ENCODE measurements around the gene MRE11.

MRE11 gene

DNA sequence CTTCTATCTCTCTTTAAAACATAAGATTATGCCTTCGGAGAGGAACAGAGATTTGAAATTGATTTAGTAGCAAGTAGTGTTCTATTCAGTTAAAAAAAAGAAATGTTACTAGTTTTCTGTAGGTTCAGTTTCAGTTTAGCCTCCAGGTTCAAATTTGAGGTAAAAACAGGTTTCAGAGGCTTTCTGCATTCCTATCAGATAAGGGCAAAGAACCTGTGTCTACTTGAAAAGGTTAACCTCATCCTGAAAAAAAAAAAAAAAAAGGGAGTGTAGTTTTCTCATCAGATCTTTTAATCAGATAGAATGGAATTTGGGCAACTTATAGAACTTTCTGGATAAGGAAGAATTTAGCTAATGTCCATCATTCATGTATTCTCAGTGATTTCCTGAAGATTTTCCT, 30.7 kb upstream of the MRE11 start:
- H3K9me3 ChIP-seq: no peaks in the 10 kb centered on the region
- H3K4me3 ChIP-seq: no peak overlapping the region
- intact Hi-C loops (cut with DNase I; ENCODE audit: low total_unique reads): loop anchor here (5.0 kb wide), 1 partner anchor 38 kb away; no protein-coding TSS in a partner anchor
- DNase-seq: no peak
- no peak overlapping the region for H3K27ac ChIP-seq
- H3K36me3 ChIP-seq: no peaks in the 10 kb centered on the region
- TF ChIP-seq, protein P1, sequence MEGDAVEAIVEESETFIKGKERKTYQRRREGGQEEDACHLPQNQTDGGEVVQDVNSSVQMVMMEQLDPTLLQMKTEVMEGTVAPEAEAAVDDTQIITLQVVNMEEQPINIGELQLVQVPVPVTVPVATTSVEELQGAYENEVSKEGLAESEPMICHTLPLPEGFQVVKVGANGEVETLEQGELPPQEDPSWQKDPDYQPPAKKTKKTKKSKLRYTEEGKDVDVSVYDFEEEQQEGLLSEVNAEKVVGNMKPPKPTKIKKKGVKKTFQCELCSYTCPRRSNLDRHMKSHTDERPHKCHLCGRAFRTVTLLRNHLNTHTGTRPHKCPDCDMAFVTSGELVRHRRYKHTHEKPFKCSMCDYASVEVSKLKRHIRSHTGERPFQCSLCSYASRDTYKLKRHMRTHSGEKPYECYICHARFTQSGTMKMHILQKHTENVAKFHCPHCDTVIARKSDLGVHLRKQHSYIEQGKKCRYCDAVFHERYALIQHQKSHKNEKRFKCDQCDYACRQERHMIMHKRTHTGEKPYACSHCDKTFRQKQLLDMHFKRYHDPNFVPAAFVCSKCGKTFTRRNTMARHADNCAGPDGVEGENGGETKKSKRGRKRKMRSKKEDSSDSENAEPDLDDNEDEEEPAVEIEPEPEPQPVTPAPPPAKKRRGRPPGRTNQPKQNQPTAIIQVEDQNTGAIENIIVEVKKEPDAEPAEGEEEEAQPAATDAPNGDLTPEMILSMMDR (IDR thresholded peaks at IDR 0.05): no peak
- no peaks in the 10 kb centered on the region for H3K4me1 ChIP-seq
- no peaks in the 10 kb centered on the region for H3K27me3 ChIP-seq

DNA sequence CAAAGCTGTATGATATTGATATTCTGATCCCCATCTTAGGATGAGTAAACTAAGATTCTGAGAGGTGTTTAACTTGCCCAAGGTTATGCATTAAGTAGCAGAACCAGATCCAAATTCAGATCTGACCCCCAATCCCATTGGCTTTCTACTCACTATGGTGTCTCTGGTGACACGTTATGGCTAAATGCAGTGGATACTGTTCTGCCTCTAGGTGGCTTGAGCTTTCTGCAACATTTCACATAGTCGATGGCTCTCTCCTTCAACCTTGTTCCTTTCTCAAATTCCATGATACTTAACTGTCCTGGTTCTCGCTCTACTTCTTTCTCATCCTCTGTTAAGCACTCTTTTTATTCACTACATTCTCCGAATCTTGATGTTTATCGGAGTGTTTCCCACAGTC, 28.0 kb upstream of the MRE11 start:
- H3K36me3 ChIP-seq: no peaks in the 10 kb centered on the region
- no peaks in the 10 kb centered on the region for H3K27me3 ChIP-seq
- TF ChIP-seq, protein P1 (IDR thresholded peaks at IDR 0.05): peak; percentile 12 to 22
- no peak for DNase-seq
- no peaks in the 10 kb centered on the region for H3K4me1 ChIP-seq
- intact Hi-C loops (cut with DNase I; ENCODE audit: low total_unique reads): loop anchor here (5.0 kb wide), 1 partner anchor 41 kb away; no protein-coding TSS in a partner anchor
- H3K9me3 ChIP-seq: no peaks in the 10 kb centered on the region
- H3K4me3 ChIP-seq: no peak overlapping the region
- no peak overlapping the region for H3K27ac ChIP-seq

DNA sequence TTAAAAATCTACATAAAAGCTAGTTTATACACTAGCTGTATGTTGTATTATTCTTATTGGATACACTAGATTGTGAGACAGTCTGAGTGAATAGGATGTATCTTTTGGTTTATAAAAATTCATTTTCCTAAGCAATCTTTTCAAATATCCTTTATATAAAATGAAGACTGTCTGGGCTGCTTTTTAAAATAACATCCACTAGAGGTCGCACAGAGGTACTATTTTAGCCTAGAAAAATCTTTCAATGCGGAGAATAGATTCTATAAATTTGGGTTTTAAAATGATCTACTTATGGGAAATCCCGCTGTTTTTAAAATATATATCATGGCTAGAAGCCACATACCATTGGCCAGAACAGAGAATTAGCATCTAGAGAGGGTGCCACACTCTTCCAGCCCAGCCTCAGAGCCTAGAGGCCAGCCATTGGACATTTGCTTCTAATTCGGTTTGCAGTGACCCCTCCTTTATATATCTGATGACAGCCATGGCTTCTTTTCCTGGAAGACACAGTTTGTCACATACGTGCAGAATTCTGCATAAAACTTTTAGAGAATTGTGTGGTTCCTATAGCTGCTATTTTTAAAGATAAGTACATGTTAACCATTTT, 25.9 kb upstream of the MRE11 start:
- TF ChIP-seq, protein P1 (IDR thresholded peaks at IDR 0.05): peak; percentile 68 to 69
- H3K36me3 ChIP-seq: no peaks in the 10 kb centered on the region
- no peaks in the 10 kb centered on the region for H3K9me3 ChIP-seq
- H3K27ac ChIP-seq: no peak overlapping the region
- no peaks in the 10 kb centered on the region for H3K4me1 ChIP-seq
- intact Hi-C loops (cut with DNase I; ENCODE audit: low total_unique reads): loop anchor here (5.0 kb wide), 1 partner anchor 43 kb away; no protein-coding TSS in a partner anchor
- DNase-seq: no peak
- no peaks in the 10 kb centered on the region for H3K27me3 ChIP-seq
- H3K4me3 ChIP-seq: no peak overlapping the region

DNA sequence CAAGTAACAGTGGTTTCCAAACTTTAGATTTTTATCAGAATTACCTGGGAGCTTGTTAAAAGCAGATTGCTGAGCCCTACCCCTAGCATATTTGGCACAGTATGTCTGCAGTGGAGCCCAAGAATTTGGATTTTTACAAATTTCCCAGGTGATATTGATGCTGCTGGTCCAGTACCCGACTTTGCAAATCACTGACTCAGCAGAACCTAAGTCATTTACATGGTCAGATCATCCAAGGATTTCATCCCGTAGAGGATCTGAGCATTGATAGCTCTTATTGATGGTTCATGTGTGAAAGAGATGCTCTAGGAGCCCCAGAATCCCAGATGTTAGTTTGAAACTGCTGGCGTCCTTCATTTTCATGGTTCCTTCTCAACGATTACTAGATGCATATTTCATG, 24.7 kb upstream of the MRE11 start:
- H3K27me3 ChIP-seq: no peaks in the 10 kb centered on the region
- no peaks in the 10 kb centered on the region for H3K36me3 ChIP-seq
- intact Hi-C loops (cut with DNase I; ENCODE audit: low total_unique reads): no loop called here
- no peak for DNase-seq
- TF ChIP-seq, protein P1 (IDR thresholded peaks at IDR 0.05): no peak
- H3K4me3 ChIP-seq: no peak overlapping the region
- no peaks in the 10 kb centered on the region for H3K4me1 ChIP-seq
- no peak overlapping the region for H3K27ac ChIP-seq
- no peaks in the 10 kb centered on the region for H3K9me3 ChIP-seq

DNA sequence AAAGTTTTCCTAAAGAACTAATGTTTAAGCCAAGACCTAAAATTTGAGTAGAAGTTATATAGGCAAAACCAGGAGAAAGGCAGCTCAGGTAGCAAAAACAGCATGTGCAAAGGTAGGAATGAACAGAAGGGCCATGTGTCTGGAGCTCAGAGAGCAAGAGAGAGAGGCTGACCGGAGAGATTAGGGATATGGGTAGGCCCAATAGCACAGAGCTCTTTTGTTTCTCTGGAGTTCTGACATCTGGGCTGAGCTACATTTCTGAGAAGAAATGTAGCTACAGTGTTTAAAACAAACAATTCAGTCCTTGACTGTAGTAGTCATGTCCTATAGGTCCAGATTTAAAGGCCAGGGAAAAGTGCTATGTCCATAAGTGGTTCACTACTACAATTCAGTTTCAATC, 23.1 kb upstream of the MRE11 start:
- DNase-seq: no peak
- intact Hi-C loops (cut with DNase I; ENCODE audit: low total_unique reads): no loop called here
- H3K9me3 ChIP-seq: no peaks in the 10 kb centered on the region
- H3K36me3 ChIP-seq: no peaks in the 10 kb centered on the region
- H3K27ac ChIP-seq: no peak overlapping the region
- peaks cover 0 to 13% (median 6%) of the 10 kb centered on the region in 4 donors for H3K4me1 ChIP-seq
- no peaks in the 10 kb centered on the region for H3K27me3 ChIP-seq
- no peak overlapping the region for H3K4me3 ChIP-seq
- TF ChIP-seq, protein P1 (IDR thresholded peaks at IDR 0.05): no peak
